ENCODE data around the gene ABCA13.

Gene ABCA13

GRCh38 chr7:48438206-48438605 is 266.9 kb downstream of the ABCA13 start:
- no peak for DNase-seq

GRCh38 chr7:48441848-48442492 is 270.7 kb downstream of the ABCA13 start:
- no peak for DNase-seq

GRCh38 chr7:48443051-48443450 is 271.8 kb downstream of the ABCA13 start:
- DNase-seq, result no peak

- DNase-seq, result no peak
These were observed 275.5 kb downstream of the ABCA13 start for GRCh38 chr7:48446721-48447120.

- DNase-seq, result no peak
These were observed 281.0 kb downstream of the ABCA13 start for GRCh38 chr7:48452218-48452617.

GRCh38 chr7:48454750-48455192 is 283.5 kb downstream of the ABCA13 start:
- no peak for DNase-seq

- no peak for DNase-seq
These were observed 284.1 kb downstream of the ABCA13 start for GRCh38 chr7:48455363-48455762.

- DNase-seq, result no peak
These were observed 287.7 kb downstream of the ABCA13 start for GRCh38 chr7:48458701-48459524.

- no peak for DNase-seq
These were observed 295.5 kb downstream of the ABCA13 start for GRCh38 chr7:48466713-48467112.

- no peak for DNase-seq
These were observed 299.9 kb downstream of the ABCA13 start for GRCh38 chr7:48471196-48471595.

GRCh38 chr7:48472640-48473039 is 301.4 kb downstream of the ABCA13 start:
- no peak for DNase-seq

GRCh38 chr7:48473205-48473865 is 302.1 kb downstream of the ABCA13 start:
- no peak for DNase-seq

GRCh38 chr7:48481235-48481634 is 310.0 kb downstream of the ABCA13 start:
- DNase-seq, result no peak

- DNase-seq, result no peak
These were observed 326.3 kb downstream of the ABCA13 start for GRCh38 chr7:48497521-48497920.

GRCh38 chr7:48502021-48502420 is 330.8 kb downstream of the ABCA13 start:
- no peak for DNase-seq

GRCh38 chr7:48505051-48505450 is 333.8 kb downstream of the ABCA13 start:
- no peak for DNase-seq

GRCh38 chr7:48505466-48505865 is 334.2 kb downstream of the ABCA13 start:
- no peak for DNase-seq

- DNase-seq, result no peak
These were observed 335.3 kb downstream of the ABCA13 start for GRCh38 chr7:48506569-48506968.

GRCh38 chr7:48511080-48511479 is 339.8 kb downstream of the ABCA13 start:
- DNase-seq, result no peak

- no peak for DNase-seq
These were observed 341.6 kb downstream of the ABCA13 start for GRCh38 chr7:48512892-48513291.

- DNase-seq, result no peak
These were observed 343.9 kb downstream of the ABCA13 start for GRCh38 chr7:48515171-48515570.

GRCh38 chr7:48518092-48518491 is 346.8 kb downstream of the ABCA13 start:
- DNase-seq, result no peak

- DNase-seq, result no peak
These were observed 351.4 kb downstream of the ABCA13 start for GRCh38 chr7:48522692-48523091.

Measured in GOT3 (cell line).